Measurements from ENCODE around the gene FAT1. TPM values are rescaled to one million over a fixed set of nuclear protein-coding genes. Genes with fewer than 3 reads are reported as not detected.

The FAT1 gene
- total RNA-seq, 1 experiment from 2014 or later: 269 TPM

GRCh38 chr4:186700746-186701145 lies 22.9 kb downstream of the FAT1 start:
- peak; percentile 73 for DNase-seq (ENCODE audit: low read depth)

- DNase-seq (ENCODE audit: low read depth): peak; percentile 33
Measured at GRCh38 chr4:186699881-186700397, 23.7 kb downstream of the FAT1 start.

GRCh38 chr4:186699298-186699697 lies 24.4 kb downstream of the FAT1 start:
- DNase-seq (ENCODE audit: low read depth): peak; percentile 43

GRCh38 chr4:186698525-186698924 lies 25.1 kb downstream of the FAT1 start:
- DNase-seq (ENCODE audit: low read depth): no peak

GRCh38 chr4:186698028-186698427 lies 25.6 kb downstream of the FAT1 start:
- no peak for DNase-seq (ENCODE audit: low read depth)

- no peak for DNase-seq (ENCODE audit: low read depth)
Measured at GRCh38 chr4:186695392-186695791, 28.3 kb downstream of the FAT1 start.

GRCh38 chr4:186693894-186694293 lies 29.8 kb downstream of the FAT1 start:
- no peak for DNase-seq (ENCODE audit: low read depth)

GRCh38 chr4:186693159-186693815 lies 30.4 kb downstream of the FAT1 start:
- DNase-seq (ENCODE audit: low read depth): peak; percentile 95

GRCh38 chr4:186691396-186691795 lies 32.3 kb downstream of the FAT1 start:
- DNase-seq (ENCODE audit: low read depth): no peak

- no peak for DNase-seq (ENCODE audit: low read depth)
Measured at GRCh38 chr4:186689476-186689875, 34.2 kb downstream of the FAT1 start.

GRCh38 chr4:186688150-186688943 lies 35.3 kb downstream of the FAT1 start:
- DNase-seq (ENCODE audit: low read depth): no peak

GRCh38 chr4:186687265-186687664 lies 36.4 kb downstream of the FAT1 start:
- DNase-seq (ENCODE audit: low read depth): no peak

GRCh38 chr4:186685767-186686183 lies 37.9 kb downstream of the FAT1 start:
- DNase-seq (ENCODE audit: low read depth): peak; percentile 93

GRCh38 chr4:186684889-186685309 lies 38.8 kb downstream of the FAT1 start:
- DNase-seq (ENCODE audit: low read depth): no peak

GRCh38 chr4:186684220-186684619 lies 39.4 kb downstream of the FAT1 start:
- no peak for DNase-seq (ENCODE audit: low read depth)

GRCh38 chr4:186680641-186681040 lies 43.0 kb downstream of the FAT1 start:
- no peak for DNase-seq (ENCODE audit: low read depth)

- peak; percentile 91 for DNase-seq (ENCODE audit: low read depth)
Measured at GRCh38 chr4:186676531-186677161, 47.0 kb downstream of the FAT1 start.

GRCh38 chr4:186669735-186670134 lies 53.9 kb downstream of the FAT1 start:
- DNase-seq (ENCODE audit: low read depth): no peak

GRCh38 chr4:186669159-186669731 lies 54.4 kb downstream of the FAT1 start:
- DNase-seq (ENCODE audit: low read depth): peak; percentile 69

- peak; percentile 91 for DNase-seq (ENCODE audit: low read depth)
Measured at GRCh38 chr4:186666750-186667149, 56.9 kb downstream of the FAT1 start.

GRCh38 chr4:186666252-186666651 lies 57.4 kb downstream of the FAT1 start:
- DNase-seq (ENCODE audit: low read depth): peak; percentile 74

- no peak for DNase-seq (ENCODE audit: low read depth)
Measured at GRCh38 chr4:186660403-186660802, 63.3 kb downstream of the FAT1 start.

All from LHCN-M2 (cell line).